HepG2 (cell line): ENCODE data around the gene DNAJA2.

ENCODE experiments used
- TF ChIP-seq, protein P1 (sequence below): sonication (generic); formaldehyde crosslinking; IDR thresholded peaks from 2 replicates; pipeline ENCODE4 v1.5.0; 2020; ENCODE audit warnings: mild to moderate bottlenecking, missing genetic modification reagents, moderate library complexity
- TF ChIP-seq, protein P2 (sequence below): IDR thresholded peaks from 2 replicates; pipeline ENCODE4 v1.6.1; 2016; ENCODE audit warnings: control low read depth
- TF ChIP-seq, protein P3 (sequence below): sonication (generic); formaldehyde crosslinking; IDR thresholded peaks from 2 replicates; pipeline ENCODE4 v1.8.1; 2023; ENCODE audit warnings: missing genetic modification reagents, inconsistent platforms, borderline replicate concordance

DNA sequence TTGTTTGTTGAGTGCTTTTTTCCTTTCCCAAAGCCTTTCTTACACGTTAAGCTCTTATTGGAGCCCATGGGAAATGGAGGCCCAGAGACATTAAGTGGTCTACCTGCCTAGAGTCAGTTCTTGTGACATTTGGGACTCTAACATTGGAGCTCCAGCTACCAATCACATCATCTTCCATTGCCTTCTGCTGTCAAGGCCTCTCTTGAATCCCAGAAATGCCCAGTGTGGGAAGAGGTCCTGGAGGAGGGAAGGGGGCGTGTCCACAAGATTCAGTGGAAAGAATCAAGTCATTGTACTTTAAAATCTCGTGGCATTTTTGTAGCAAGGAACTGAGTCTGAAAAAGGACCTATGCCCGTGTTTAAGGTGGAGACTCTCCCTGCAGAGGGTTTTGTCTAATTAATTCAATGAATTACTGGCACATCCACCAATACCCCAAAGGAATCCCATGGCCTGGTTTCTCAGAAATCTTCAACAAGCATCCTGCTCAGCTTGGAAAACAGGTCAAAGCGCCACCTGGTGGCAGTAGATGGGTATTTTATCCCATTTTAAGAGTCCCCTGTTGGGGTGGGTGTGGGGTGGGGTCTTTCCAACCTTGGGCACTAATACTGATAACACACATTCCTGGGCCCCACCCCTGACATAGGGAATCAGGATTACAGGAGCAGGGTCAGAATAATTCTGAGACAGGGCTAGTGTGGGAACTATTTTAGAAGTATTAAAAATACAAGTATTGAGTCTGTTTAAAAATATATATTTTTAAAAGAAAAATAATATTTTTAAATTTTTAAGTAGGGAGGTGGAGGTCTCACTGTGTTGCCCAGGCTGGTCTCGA lies 64.7 kb downstream of the DNAJA2 start:
- TF ChIP-seq, protein P1, sequence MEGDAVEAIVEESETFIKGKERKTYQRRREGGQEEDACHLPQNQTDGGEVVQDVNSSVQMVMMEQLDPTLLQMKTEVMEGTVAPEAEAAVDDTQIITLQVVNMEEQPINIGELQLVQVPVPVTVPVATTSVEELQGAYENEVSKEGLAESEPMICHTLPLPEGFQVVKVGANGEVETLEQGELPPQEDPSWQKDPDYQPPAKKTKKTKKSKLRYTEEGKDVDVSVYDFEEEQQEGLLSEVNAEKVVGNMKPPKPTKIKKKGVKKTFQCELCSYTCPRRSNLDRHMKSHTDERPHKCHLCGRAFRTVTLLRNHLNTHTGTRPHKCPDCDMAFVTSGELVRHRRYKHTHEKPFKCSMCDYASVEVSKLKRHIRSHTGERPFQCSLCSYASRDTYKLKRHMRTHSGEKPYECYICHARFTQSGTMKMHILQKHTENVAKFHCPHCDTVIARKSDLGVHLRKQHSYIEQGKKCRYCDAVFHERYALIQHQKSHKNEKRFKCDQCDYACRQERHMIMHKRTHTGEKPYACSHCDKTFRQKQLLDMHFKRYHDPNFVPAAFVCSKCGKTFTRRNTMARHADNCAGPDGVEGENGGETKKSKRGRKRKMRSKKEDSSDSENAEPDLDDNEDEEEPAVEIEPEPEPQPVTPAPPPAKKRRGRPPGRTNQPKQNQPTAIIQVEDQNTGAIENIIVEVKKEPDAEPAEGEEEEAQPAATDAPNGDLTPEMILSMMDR (CRISPR knock-in tag), result peak; percentile 71
- TF ChIP-seq, protein P2, sequence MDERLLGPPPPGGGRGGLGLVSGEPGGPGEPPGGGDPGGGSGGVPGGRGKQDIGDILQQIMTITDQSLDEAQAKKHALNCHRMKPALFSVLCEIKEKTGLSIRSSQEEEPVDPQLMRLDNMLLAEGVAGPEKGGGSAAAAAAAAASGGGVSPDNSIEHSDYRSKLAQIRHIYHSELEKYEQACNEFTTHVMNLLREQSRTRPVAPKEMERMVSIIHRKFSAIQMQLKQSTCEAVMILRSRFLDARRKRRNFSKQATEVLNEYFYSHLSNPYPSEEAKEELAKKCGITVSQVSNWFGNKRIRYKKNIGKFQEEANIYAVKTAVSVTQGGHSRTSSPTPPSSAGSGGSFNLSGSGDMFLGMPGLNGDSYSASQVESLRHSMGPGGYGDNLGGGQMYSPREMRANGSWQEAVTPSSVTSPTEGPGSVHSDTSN (CRISPR knock-in tag), result no peak
- TF ChIP-seq, protein P3, sequence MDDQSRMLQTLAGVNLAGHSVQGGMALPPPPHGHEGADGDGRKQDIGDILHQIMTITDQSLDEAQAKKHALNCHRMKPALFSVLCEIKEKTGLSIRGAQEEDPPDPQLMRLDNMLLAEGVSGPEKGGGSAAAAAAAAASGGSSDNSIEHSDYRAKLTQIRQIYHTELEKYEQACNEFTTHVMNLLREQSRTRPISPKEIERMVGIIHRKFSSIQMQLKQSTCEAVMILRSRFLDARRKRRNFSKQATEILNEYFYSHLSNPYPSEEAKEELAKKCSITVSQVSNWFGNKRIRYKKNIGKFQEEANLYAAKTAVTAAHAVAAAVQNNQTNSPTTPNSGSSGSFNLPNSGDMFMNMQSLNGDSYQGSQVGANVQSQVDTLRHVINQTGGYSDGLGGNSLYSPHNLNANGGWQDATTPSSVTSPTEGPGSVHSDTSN, result no peak
